Uterine smooth muscle cell (primary cell): ENCODE results near the gene NEURL4. TPM values are rescaled to one million over a fixed set of nuclear protein-coding genes. Genes with fewer than 3 reads are reported as not detected.

Experiments
- total RNA-seq: library from RNA; depleted of rRNA; stranded (reverse); fragments of >200 nt; gene quantifications from 2 replicates; pipeline ENCODE4 v1.2.3, GENCODE V29; 2014

NEURL4 gene
- 24.0 and 32.6 TPM in 2 replicates for total RNA-seq

GRCh38 chr17:7328840-7329373 is at the start of gene NEURL4:
TSS of gene NEURL4 (minus strand) at chr17:7329335. CDS start at chr17:7329312, 23 bp downstream.

GRCh38 chr17:7355053-7355452 is 25.9 kb upstream of the NEURL4 start, which contains the start of gene TMEM95:
TSS of gene TMEM95 (plus strand) at chr17:7355156. CDS start at chr17:7355205, 49 bp downstream.

GRCh38 chr17:7351665-7352502 is 22.7 kb upstream of the NEURL4 start, which contains the start of gene KCTD11:
TSS of gene KCTD11 (plus strand) at chr17:7352162.

GRCh38 chr17:7336240-7337175 is 7.4 kb upstream of the NEURL4 start, which contains the start of gene ACAP1:
TSS of gene ACAP1 (plus strand) at chr17:7336529. CDS start at chr17:7336735, 206 bp downstream.

GRCh38 chr17:7314719-7315569 is 14.2 kb downstream of the NEURL4 start, which contains the start of gene GPS2:
TSS of gene GPS2 (minus strand) at chr17:7315360. CDS start at chr17:7315052, 308 bp downstream.

GRCh38 chr17:7306911-7307685 is 22.0 kb downstream of the NEURL4 start, which contains the start of gene EIF5A:
TSS of gene EIF5A (plus strand) at chr17:7307628. CDS start at chr17:7309636, 2,008 bp downstream.

GRCh38 chr17:7294614-7295153 is 34.5 kb downstream of the NEURL4 start, which contains the start of gene YBX2:
TSS of gene YBX2 (minus strand) at chr17:7294639. CDS start at chr17:7294500, 139 bp downstream.

GRCh38 chr17:7281074-7281952 is 47.8 kb downstream of the NEURL4 start, which contains the start of gene SLC2A4:
TSS of gene SLC2A4 (plus strand) at chr17:7281718. CDS start at chr17:7281935, 217 bp downstream.

Other genes with a start within 250 kb of the NEURL4 start
- gene CLEC10A, start 249.1 kb downstream of the NEURL4 start, total RNA-seq, result not detected in 2 replicates
- gene ASGR2, start 214.5 kb downstream of the NEURL4 start, total RNA-seq, result not detected in 2 replicates
- 1.3 and 1.4 TPM in 2 replicates for gene ASGR1, start 150.0 kb downstream of the NEURL4 start, total RNA-seq
- gene DLG4, start 109.5 kb downstream of the NEURL4 start, total RNA-seq, result 15.9 and 19.2 TPM in 2 replicates
- gene ACADVL, start 109.4 kb downstream of the NEURL4 start, total RNA-seq, result 162 and 238 TPM in 2 replicates
- 95.3 and 99.5 TPM in 2 replicates for gene DVL2, start 94.8 kb downstream of the NEURL4 start, total RNA-seq
- 42.5 and 45.5 TPM in 2 replicates for gene PHF23, start 89.9 kb downstream of the NEURL4 start, total RNA-seq
- 74.6 and 149 TPM in 2 replicates for gene GABARAP, start 86.9 kb downstream of the NEURL4 start, total RNA-seq
- 25.7 and 27.9 TPM in 2 replicates for gene CTDNEP1, start 77.6 kb downstream of the NEURL4 start, total RNA-seq
- gene ELP5, start 77.1 kb downstream of the NEURL4 start, total RNA-seq, result 33.0 and 35.5 TPM in 2 replicates
- gene CLDN7, start 66.9 kb downstream of the NEURL4 start, total RNA-seq, result 2.1 and 4.5 TPM in 2 replicates
- under 0.01 TPM in 2 replicates for gene SLC2A4, start 47.6 kb downstream of the NEURL4 start, total RNA-seq
- gene YBX2, start 34.7 kb downstream of the NEURL4 start, total RNA-seq, result under 0.01 TPM in 2 replicates
- gene EIF5A, start 21.7 kb downstream of the NEURL4 start, total RNA-seq, result 450 and 1,318 TPM in 2 replicates
- 34.6 and 43.2 TPM in 2 replicates for gene GPS2, start 14.0 kb downstream of the NEURL4 start, total RNA-seq
- gene ACAP1, start 7.2 kb upstream of the NEURL4 start, total RNA-seq, result 2.4 and 5.7 TPM in 2 replicates
- gene KCTD11, start 22.8 kb upstream of the NEURL4 start, total RNA-seq, result 6.5 and 9.4 TPM in 2 replicates
- gene TMEM95, start 25.8 kb upstream of the NEURL4 start, total RNA-seq, result not detected in 2 replicates
- under 0.01 and 0.66 TPM in 2 replicates for gene TNK1, start 51.8 kb upstream of the NEURL4 start, total RNA-seq
- gene PLSCR3, start 65.2 kb upstream of the NEURL4 start, total RNA-seq, result 11.4 and 20.5 TPM in 2 replicates
- gene TMEM256, start 74.8 kb upstream of the NEURL4 start, total RNA-seq, result 69.7 and 102 TPM in 2 replicates
- 8.2 and 10.7 TPM in 2 replicates for gene NLGN2, start 78.5 kb upstream of the NEURL4 start, total RNA-seq
- gene SPEM1, start 91.0 kb upstream of the NEURL4 start, total RNA-seq, result not detected in 2 replicates
- not detected in 2 replicates for gene SPEM2, start 96.3 kb upstream of the NEURL4 start, total RNA-seq
- not detected in 2 replicates for gene SPEM3, start 99.5 kb upstream of the NEURL4 start, total RNA-seq
- gene TMEM102, start 106.1 kb upstream of the NEURL4 start, total RNA-seq, result 1.2 and 2.2 TPM in 2 replicates
- 0.77 and 1.7 TPM in 2 replicates for gene FGF11, start 110.2 kb upstream of the NEURL4 start, total RNA-seq
- gene CHRNB1, start 115.7 kb upstream of the NEURL4 start, total RNA-seq, result 3.4 and 6.6 TPM in 2 replicates
- 14.8 and 24.1 TPM in 2 replicates for gene ZBTB4, start 150.3 kb upstream of the NEURL4 start, total RNA-seq
- gene SLC35G6, start 152.1 kb upstream of the NEURL4 start, total RNA-seq, result not detected in 2 replicates
- 90.6 and 114 TPM in 2 replicates for gene POLR2A, start 155.0 kb upstream of the NEURL4 start, total RNA-seq
- gene TNFSF12, start 219.7 kb upstream of the NEURL4 start, total RNA-seq, result 6.1 and 10.0 TPM in 2 replicates
- 0.44 and 0.75 TPM in 2 replicates for gene TNFSF13, start 229.4 kb upstream of the NEURL4 start, total RNA-seq
- gene SENP3, start 232.6 kb upstream of the NEURL4 start, total RNA-seq, result 73.1 and 83.8 TPM in 2 replicates